Stimulated activated CD4-positive, alpha-beta T cell treated with anti-CD3 and anti-CD28 coated beads, Interleukin-15, amount 100 ng/mL, for 48 hours (primary cell): ENCODE data around the gene AIPL1.

ENCODE experiments used
- DNase-seq, 2 donors: peaks; one replicate each; pipeline ENCODE4 v3.0.0-alpha.2; 2020; ENCODE audit warnings: low read depth in 2 of 2

The AIPL1 gene

GRCh38 chr17:6467567-6467966 lies 32.6 kb upstream of the AIPL1 start:
- DNase-seq: no peak

GRCh38 chr17:6465206-6466003 lies 30.5 kb upstream of the AIPL1 start:
- DNase-seq: no peak

GRCh38 chr17:6464446-6465041 lies 29.6 kb upstream of the AIPL1 start:
- DNase-seq: no peak

GRCh38 chr17:6463616-6464445 lies 28.9 kb upstream of the AIPL1 start:
- DNase-seq: no peak

GRCh38 chr17:6462692-6463091 lies 27.8 kb upstream of the AIPL1 start:
- DNase-seq: no peak

- DNase-seq: peak in 1 of 2 donors; percentile 8
Measured at GRCh38 chr17:6461792-6462524, 27.0 kb upstream of the AIPL1 start.

- no peak for DNase-seq
Measured at GRCh38 chr17:6461246-6461645, 26.3 kb upstream of the AIPL1 start.

- DNase-seq: no peak
Measured at GRCh38 chr17:6460531-6461161, 25.7 kb upstream of the AIPL1 start.

- no peak for DNase-seq
Measured at GRCh38 chr17:6458460-6458950, 23.6 kb upstream of the AIPL1 start.

- no peak for DNase-seq
Measured at GRCh38 chr17:6457688-6458459, 23.0 kb upstream of the AIPL1 start.

- DNase-seq: no peak
Measured at GRCh38 chr17:6456914-6457687, 22.2 kb upstream of the AIPL1 start.

GRCh38 chr17:6456321-6456720 lies 21.4 kb upstream of the AIPL1 start:
- DNase-seq: no peak

GRCh38 chr17:6455321-6455705 lies 20.4 kb upstream of the AIPL1 start:
- DNase-seq: no peak

GRCh38 chr17:6454495-6455320 lies 19.8 kb upstream of the AIPL1 start:
- no peak for DNase-seq

GRCh38 chr17:6453279-6454024 lies 18.5 kb upstream of the AIPL1 start:
- DNase-seq: no peak

- DNase-seq: no peak
Measured at GRCh38 chr17:6452471-6453266, 17.7 kb upstream of the AIPL1 start.
